D721Med (cell line): ENCODE measurements around the gene ANGPT4.
"Not testable (repeated sequence)": the region's sequence is repeated elsewhere in the genome, so short reads cannot be mapped to it uniquely, and the experiment has no call there.

Experiments
- DNase-seq: peaks from one replicate; pipeline ENCODE4 v3.0.0; 2011; ENCODE audit warnings: low spot score; ENCODE audit not compliant: insufficient read length
- FAIRE-seq: peaks from 2 replicates; lab custom pipeline; 2011; peaks lifted over from hg19 to GRCh38; lab: Jason Lieb, UNC
- CTCF ChIP-seq: IDR thresholded peaks from 2 replicates; pipeline ENCODE4 v1.5.1; 2012; ENCODE audit warnings: mild to moderate bottlenecking, control low read depth; ENCODE audit not compliant: insufficient read depth; ENCODE audit errors: missing control alignments

Gene ANGPT4

GRCh38 chr20:831956-832355, 84.2 kb downstream of the ANGPT4 start:
- no peak for FAIRE-seq
- no peak for TF ChIP-seq CTCF
- DNase-seq = no peak

- DNase-seq (no peak), FAIRE-seq (no peak)
- no peak for TF ChIP-seq CTCF
Measured at GRCh38 chr20:831251-831650, 84.9 kb downstream of the ANGPT4 start.

GRCh38 chr20:830011-830521, 86.1 kb downstream of the ANGPT4 start:
- DNase-seq (no peak), FAIRE-seq (no peak)
- TF ChIP-seq CTCF = no peak

- FAIRE-seq = no peak
Measured at GRCh38 chr20:829551-829950, 86.6 kb downstream of the ANGPT4 start.

GRCh38 chr20:828987-829386, 87.1 kb downstream of the ANGPT4 start:
- DNase-seq = no peak
- no peak for FAIRE-seq

More at GRCh38 chr20:829551-829950, 86.6 kb downstream of the ANGPT4 start:
- DNase-seq = no peak
- TF ChIP-seq CTCF = no peak

GRCh38 chr20:827981-828380, 88.2 kb downstream of the ANGPT4 start:
- not testable (repeated sequence) for FAIRE-seq, DNase-seq

More at GRCh38 chr20:828987-829386, 87.1 kb downstream of the ANGPT4 start:
- TF ChIP-seq CTCF = no peak

GRCh38 chr20:826695-827323, 89.3 kb downstream of the ANGPT4 start:
- FAIRE-seq (no peak), DNase-seq (no peak)
- TF ChIP-seq CTCF = no peak
